Central memory CD8-positive, alpha-beta T cell (primary cell): ENCODE measurements around the gene ANAPC10.
"Not testable (repeated sequence)": the region's sequence is repeated elsewhere in the genome, so short reads cannot be mapped to it uniquely, and the experiment has no call there.

Source experiments
- ATAC-seq: fragments of 150-1000 bp; cut with Tn5 transposase; replicated peaks from 2 replicates; pipeline ENCODE4 v1.10.0; 2022; ENCODE audit warnings: mild to moderate bottlenecking, moderate FRiP score, moderate number of reproducible peaks; ENCODE audit not compliant: poor library complexity, severe bottlenecking; ENCODE audit errors: extremely low read depth
- DNase-seq, 2 donors: peaks; one replicate each; pipeline ENCODE4 v3.0.0; 2021; ENCODE audit warnings: low spot score in 2 of 2
- H3K27ac Mint-ChIP-seq: one replicate; pipeline ENCODE4 v1.8.0; 2022; ENCODE audit warnings: low read depth, mild to moderate bottlenecking, moderate library complexity, mixed read lengths
- H3K27me3 Mint-ChIP-seq: one replicate; pipeline ENCODE4 v1.8.0; 2022; ENCODE audit warnings: mixed read lengths
- H3K36me3 Mint-ChIP-seq: one replicate; pipeline ENCODE4 v1.8.0; 2022; ENCODE audit warnings: mild to moderate bottlenecking, moderate library complexity, mixed read lengths; ENCODE audit not compliant: insufficient read depth
- H3K4me1 Mint-ChIP-seq: one replicate; pipeline ENCODE4 v1.8.0; 2022; ENCODE audit warnings: mixed read lengths
- H3K4me3 Mint-ChIP-seq: one replicate; pipeline ENCODE4 v1.8.0; 2022; ENCODE audit warnings: mild to moderate bottlenecking, moderate library complexity, mixed read lengths
- H3K9me3 Mint-ChIP-seq: one replicate; pipeline ENCODE4 v1.8.0; 2022; ENCODE audit warnings: mixed read lengths

The ANAPC10 gene

GRCh38 chr4:145097821-145098674 is at the start of gene ANAPC10, which contains the start of gene ABCE1:
TSS of gene ANAPC10 (minus strand) at chr4:145098196. CDS start at chr4:145096099, 2,097 bp downstream.
TSS of gene ABCE1 (plus strand) at chr4:145098311. CDS start at chr4:145104413, 6,102 bp downstream.
- ATAC-seq (peak; percentile 90), DNase-seq (peak; percentile 89 to 92)
- H3K27me3 Mint-ChIP-seq, result no peaks in the 10 kb centered on the region
- peak within 1 kb of the TSS; percentile 93 for H3K27ac Mint-ChIP-seq
- H3K4me1 Mint-ChIP-seq, result peaks cover 31% of the 10 kb centered on the region
- peaks cover 21% of the 10 kb centered on the region for H3K36me3 Mint-ChIP-seq
- no peaks in the 10 kb centered on the region for H3K9me3 Mint-ChIP-seq
- H3K4me3 Mint-ChIP-seq, result peak within 1 kb of the TSS; percentile 88

GRCh38 chr4:145136219-145136618 is 38.2 kb upstream of the ANAPC10 start:
- Mint-ChIP-seq H3K36me3 (peaks cover 33% of the 10 kb centered on the region), H3K4me1 (peaks cover 20% of the 10 kb centered on the region), H3K27ac (peak overlapping the region; percentile 57), H3K4me3 (peak overlapping the region; percentile 50)
- peak; percentile 57 for ATAC-seq
- not testable (repeated sequence) for DNase-seq, H3K27me3 Mint-ChIP-seq, H3K9me3 Mint-ChIP-seq

GRCh38 chr4:145132511-145133098 is 34.6 kb upstream of the ANAPC10 start:
- Mint-ChIP-seq H3K27me3 (no peaks in the 10 kb centered on the region), H3K9me3 (no peaks in the 10 kb centered on the region), H3K27ac (peak overlapping the region; percentile 72), H3K4me1 (peaks cover 29% of the 10 kb centered on the region), H3K4me3 (no peak overlapping the region), H3K36me3 (peaks cover 19% of the 10 kb centered on the region)
- DNase-seq (no peak), ATAC-seq (no peak)

GRCh38 chr4:145131848-145132247 is 33.9 kb upstream of the ANAPC10 start:
- DNase-seq (no peak), ATAC-seq (no peak)
- Mint-ChIP-seq H3K4me1 (peaks cover 25% of the 10 kb centered on the region), H3K9me3 (no peaks in the 10 kb centered on the region), H3K36me3 (peaks cover 19% of the 10 kb centered on the region), H3K27ac (no peak overlapping the region), H3K27me3 (no peaks in the 10 kb centered on the region), H3K4me3 (no peak overlapping the region)

- DNase-seq (no peak), ATAC-seq (no peak)
- Mint-ChIP-seq H3K27me3 (no peaks in the 10 kb centered on the region), H3K36me3 (peaks cover 25% of the 10 kb centered on the region), H3K27ac (peak overlapping the region; percentile 7), H3K9me3 (no peaks in the 10 kb centered on the region), H3K4me3 (no peak overlapping the region), H3K4me1 (peaks cover 31% of the 10 kb centered on the region)
Observed at GRCh38 chr4:145130788-145131399, 32.9 kb upstream of the ANAPC10 start.

- ATAC-seq, result no peak
- Mint-ChIP-seq H3K9me3 (no peaks in the 10 kb centered on the region), H3K4me1 (peaks cover 32% of the 10 kb centered on the region), H3K36me3 (peaks cover 26% of the 10 kb centered on the region), H3K27me3 (no peaks in the 10 kb centered on the region), H3K27ac (peak overlapping the region; percentile 7), H3K4me3 (no peak overlapping the region)
- no peak for DNase-seq
Observed at GRCh38 chr4:145130130-145130529, 32.1 kb upstream of the ANAPC10 start.

- peak overlapping the region; percentile 69 for H3K4me3 Mint-ChIP-seq
- DNase-seq, result no peak
- H3K9me3 Mint-ChIP-seq, result no peaks in the 10 kb centered on the region
- peak overlapping the region; percentile 92 for H3K27ac Mint-ChIP-seq
- H3K36me3 Mint-ChIP-seq, result peaks cover 46% of the 10 kb centered on the region
- ATAC-seq, result no peak
- H3K4me1 Mint-ChIP-seq, result peaks cover 20% of the 10 kb centered on the region
- H3K27me3 Mint-ChIP-seq, result no peaks in the 10 kb centered on the region
Observed at GRCh38 chr4:145125396-145125795, 27.4 kb upstream of the ANAPC10 start.

GRCh38 chr4:145108128-145108527 is 10.1 kb upstream of the ANAPC10 start:
- DNase-seq, result no peak
- no peaks in the 10 kb centered on the region for H3K4me1 Mint-ChIP-seq
- H3K36me3 Mint-ChIP-seq, result peaks cover 56% of the 10 kb centered on the region
- ATAC-seq, result no peak
- H3K27ac Mint-ChIP-seq, result no peak overlapping the region
- no peaks in the 10 kb centered on the region for H3K9me3 Mint-ChIP-seq
- no peak overlapping the region for H3K4me3 Mint-ChIP-seq
- H3K27me3 Mint-ChIP-seq, result no peaks in the 10 kb centered on the region

GRCh38 chr4:145107126-145107525 is 9.1 kb upstream of the ANAPC10 start:
- Mint-ChIP-seq H3K27ac (no peak overlapping the region), H3K4me3 (no peak overlapping the region), H3K4me1 (no peaks in the 10 kb centered on the region), H3K9me3 (no peaks in the 10 kb centered on the region), H3K36me3 (peaks cover 46% of the 10 kb centered on the region), H3K27me3 (no peaks in the 10 kb centered on the region)
- DNase-seq (no peak), ATAC-seq (no peak)

- ATAC-seq, result no peak
- H3K4me3 Mint-ChIP-seq, result no peak overlapping the region
Observed at GRCh38 chr4:145103496-145103895, 5.5 kb upstream of the ANAPC10 start.

GRCh38 chr4:145102619-145103018 is 4.6 kb upstream of the ANAPC10 start:
- Mint-ChIP-seq H3K27ac (no peak overlapping the region), H3K4me1 (peaks cover 14% of the 10 kb centered on the region), H3K4me3 (no peak overlapping the region), H3K9me3 (no peaks in the 10 kb centered on the region), H3K27me3 (no peaks in the 10 kb centered on the region), H3K36me3 (peaks cover 22% of the 10 kb centered on the region)
- DNase-seq (no peak), ATAC-seq (no peak)

More at GRCh38 chr4:145103496-145103895, 5.5 kb upstream of the ANAPC10 start:
- Mint-ChIP-seq H3K27ac (no peak overlapping the region), H3K9me3 (no peaks in the 10 kb centered on the region), H3K4me1 (peaks cover 14% of the 10 kb centered on the region), H3K27me3 (no peaks in the 10 kb centered on the region), H3K36me3 (peaks cover 22% of the 10 kb centered on the region)
- no peak for DNase-seq

GRCh38 chr4:145101091-145101490 is 3.1 kb upstream of the ANAPC10 start:
- no peak overlapping the region for H3K27ac Mint-ChIP-seq
- ATAC-seq, result no peak
- H3K4me1 Mint-ChIP-seq, result peaks cover 18% of the 10 kb centered on the region
- no peak for DNase-seq
- H3K9me3 Mint-ChIP-seq, result no peaks in the 10 kb centered on the region
- no peak overlapping the region for H3K4me3 Mint-ChIP-seq
- H3K27me3 Mint-ChIP-seq, result no peaks in the 10 kb centered on the region
- H3K36me3 Mint-ChIP-seq, result peaks cover 18% of the 10 kb centered on the region
